A673 (cell line): Measurements from ENCODE around the gene GMPPA.

ENCODE experiments used
- CTCF ChIP-seq: fragments of 300-800, 200-600 bp; sonication (generic); conservative IDR thresholded peaks from 2 replicates; pipeline ENCODE4 v1.5.1; 2017; ENCODE audit warnings: low read depth, mild to moderate bottlenecking, antibody characterized with exemption, low read length, moderate library complexity, mixed read lengths
- EZH2 ChIP-seq: fragments of 200-600 bp; sonication (generic); IDR thresholded peaks from 2 replicates; pipeline ENCODE4 v1.6.1; 2017; ENCODE audit warnings: borderline replicate concordance, low read depth, mild to moderate bottlenecking, mixed read lengths, antibody characterized with exemption, low read length; ENCODE audit not compliant: poor library complexity, severe bottlenecking

GRCh38 chr2:219554350-219554749 is 55.7 kb downstream of the GMPPA start:
- TF ChIP-seq EZH2 (no peak), CTCF (no peak)
